H1 (cell line): ENCODE measurements around the gene SPI1. TPM values are rescaled to one million over a fixed set of nuclear protein-coding genes. Genes with fewer than 3 reads are reported as not detected.

Experiments used
- CTCF ChIA-PET: fragments of 300-600 bp; sonication (Branson Sonifier 250); formaldehyde crosslinking; loops from one replicate; lab custom pipeline; 2021; ENCODE audit not compliant: partially characterized antibody; lab: Charles Lee
- POLR2A ChIA-PET: fragments of 300-600 bp; sonication (Branson Sonifier 250); formaldehyde crosslinking; loops from one replicate; lab custom pipeline; 2021; ENCODE audit warnings: inconsistent platforms; ENCODE audit not compliant: partially characterized antibody; lab: Charles Lee
- DNase-seq, 2 experiments: peaks; one replicate each; pipeline versions ENCODE4 v3.0.0 to v3.0.0-alpha.2; 2010 to 2022; ENCODE audit warnings: low spot score in 2 of 2, low read depth in 1 of 2, mixed read lengths in 1 of 2
- FAIRE-seq: peaks from 2 replicates; lab custom pipeline; 2011; peaks lifted over from hg19 to GRCh38; lab: Jason Lieb, UNC
- H2AFZ ChIP-seq: 2 replicates; pipeline ENCODE4 v1.8.1; 2012; ENCODE audit warnings: low read length, inconsistent platforms
- H2AK5ac ChIP-seq: 2 replicates; pipeline ENCODE4 v1.6.1; 2013; ENCODE audit warnings: low read depth, low read length
- H2BK120ac ChIP-seq: replicated peaks from 2 replicates; pipeline ENCODE3; 2013; ENCODE audit warnings: low read depth, low read length, inconsistent platforms
- H2BK12ac ChIP-seq: 2 replicates; pipeline ENCODE4 v1.6.1; 2013; ENCODE audit warnings: low read depth, low read length
- H2BK15ac ChIP-seq: 2 replicates; pipeline ENCODE4 v1.6.1; 2013; ENCODE audit warnings: low read length
- H2BK20ac ChIP-seq: 2 replicates; pipeline ENCODE4 v1.6.1; 2013; ENCODE audit warnings: low read length
- H2BK5ac ChIP-seq: 2 replicates; pipeline ENCODE4 v1.6.1; 2013; ENCODE audit warnings: low read depth, low read length
- H3K14ac ChIP-seq: 2 replicates; pipeline ENCODE4 v1.6.1; 2013; ENCODE audit warnings: inconsistent platforms; ENCODE audit not compliant: insufficient read length
- H3K18ac ChIP-seq: 2 replicates; pipeline ENCODE4 v1.6.1; 2013; ENCODE audit warnings: low read length; ENCODE audit errors: extremely low read depth
- H3K23ac ChIP-seq: 2 replicates; pipeline ENCODE4 v1.6.1; 2013; ENCODE audit warnings: inconsistent platforms; ENCODE audit not compliant: insufficient read length
- H3K23me2 ChIP-seq: 2 replicates; pipeline ENCODE4 v1.6.1; 2013; ENCODE audit warnings: low read depth, low read length
- H3K27ac ChIP-seq: 2 replicates; pipeline ENCODE4 v1.6.1; 2011; ENCODE audit warnings: low read depth, low read length, inconsistent platforms
- H3K27me3 ChIP-seq, 4 experiments: replicated peaks in 1 of 4; 1 replicate in 1 of 4; 2 replicates in 3 of 4; pipeline versions ENCODE4 v1.6.1 to v1.8.1; 2011 to 2013; ENCODE audit warnings: low read length in 3 of 4, mild to moderate bottlenecking in 3 of 4, inconsistent platforms in 2 of 4, mixed read lengths in 2 of 4, moderate library complexity in 1 of 4; ENCODE audit not compliant: control insufficient read depth in 3 of 4, insufficient read depth in 3 of 4; ENCODE audit errors: extremely low read depth in 1 of 4
- H3K36me3 ChIP-seq, 4 experiments: 2 replicates each; pipeline versions ENCODE4 v1.6.1 to v1.8.1; 2011 to 2013; ENCODE audit warnings: mild to moderate bottlenecking in 4 of 4, low read length in 3 of 4, moderate library complexity in 2 of 4, control low read depth in 1 of 4, inconsistent platforms in 1 of 4; ENCODE audit not compliant: insufficient read depth in 4 of 4, control insufficient read depth in 2 of 4
- H3K4ac ChIP-seq: replicated peaks from 2 replicates; pipeline ENCODE3; 2013; ENCODE audit warnings: low read length, low read depth, mixed read lengths, inconsistent platforms; ENCODE audit not compliant: insufficient read length
- H3K4me1 ChIP-seq, 4 experiments: replicated peaks in 1 of 4; 1 replicate in 1 of 4; 2 replicates in 3 of 4; pipeline versions ENCODE4 v1.6.1 to v1.8.1; 2011 to 2013; ENCODE audit warnings: low read length in 3 of 4, inconsistent platforms in 2 of 4, mixed read lengths in 1 of 4; ENCODE audit not compliant: insufficient read depth in 4 of 4, control insufficient read depth in 3 of 4
- H3K4me2 ChIP-seq, 2 experiments: 2 replicates each; pipeline versions ENCODE4 v1.6.1 to v1.8.1; 2011 to 2013; ENCODE audit warnings: low read depth in 2 of 2, low read length in 2 of 2, control low read depth in 1 of 2, inconsistent platforms in 1 of 2, mild to moderate bottlenecking in 1 of 2; ENCODE audit not compliant: insufficient read depth in 1 of 2
- H3K4me3 ChIP-seq, 4 experiments: fragments of 200-600, 300-600 bp in 1 of 4; sonication (generic), shearing (Covaris generic), sonication (Bioruptor Twin) in 1 of 4; 2 replicates each; pipeline versions ENCODE4 v1.5.1 to v1.8.1; 2011 to 2016; ENCODE audit warnings: low read length in 4 of 4, low read depth in 3 of 4, control low read depth in 2 of 4, inconsistent platforms in 2 of 4, mild to moderate bottlenecking in 2 of 4, mixed read lengths in 1 of 4, moderate library complexity in 1 of 4; ENCODE audit not compliant: insufficient read depth in 2 of 4; ENCODE audit errors: extremely low read depth in 1 of 4
- H3K56ac ChIP-seq: replicated peaks from 2 replicates; pipeline ENCODE3; 2013; ENCODE audit warnings: low read depth, mild to moderate bottlenecking, mixed read lengths, low read length, inconsistent platforms; ENCODE audit not compliant: insufficient read length
- H3K79me1 ChIP-seq: 2 replicates; pipeline ENCODE4 v1.6.1; 2013; ENCODE audit warnings: low read depth, low read length, control low read depth
- H3K79me2 ChIP-seq, 2 experiments: 2 replicates each; pipeline versions ENCODE4 v1.6.1 to v1.8.1; 2012 to 2013; ENCODE audit warnings: low read length in 2 of 2, mild to moderate bottlenecking in 2 of 2, inconsistent platforms in 1 of 2; ENCODE audit not compliant: insufficient read depth in 2 of 2, control insufficient read depth in 1 of 2
- H3K9ac ChIP-seq, 4 experiments: replicated peaks in 1 of 4; 1 replicate in 1 of 4; 2 replicates in 3 of 4; pipeline versions ENCODE4 v1.6.1 to v1.8.1; 2011 to 2013; ENCODE audit warnings: low read depth in 3 of 4, low read length in 3 of 4, control low read depth in 2 of 4, mild to moderate bottlenecking in 2 of 4, moderate library complexity in 2 of 4, inconsistent platforms in 1 of 4; ENCODE audit errors: extremely low read depth in 1 of 4
- H3K9me3 ChIP-seq, 2 experiments: 2 replicates each; pipeline versions ENCODE4 v1.6.1 to v1.8.1; 2012 to 2013; ENCODE audit warnings: mild to moderate bottlenecking in 2 of 2, moderate library complexity in 2 of 2, control low read depth in 1 of 2, inconsistent platforms in 1 of 2, low read depth in 1 of 2, low read length in 1 of 2, mixed read lengths in 1 of 2; ENCODE audit not compliant: insufficient read depth in 2 of 2
- H4K20me1 ChIP-seq, 2 experiments: replicated peaks in 1 of 2; 2 replicates each; pipeline versions ENCODE3 to v1.8.1; 2011 to 2013; ENCODE audit warnings: inconsistent platforms in 2 of 2, low read length in 2 of 2, mild to moderate bottlenecking in 1 of 2; ENCODE audit not compliant: insufficient read depth in 2 of 2, control insufficient read depth in 1 of 2
- H4K5ac ChIP-seq: 2 replicates; pipeline ENCODE4 v1.6.1; 2013; ENCODE audit warnings: low read length, low read depth, mixed read lengths, inconsistent platforms; ENCODE audit not compliant: insufficient read length
- H4K8ac ChIP-seq: 2 replicates; pipeline ENCODE4 v1.8.0; 2013; ENCODE audit warnings: mild to moderate bottlenecking, moderate library complexity, low read length, inconsistent platforms; ENCODE audit not compliant: insufficient read depth; ENCODE audit errors: extremely low read depth
- H4K91ac ChIP-seq: replicated peaks from 2 replicates; pipeline ENCODE3; 2013; ENCODE audit warnings: low read length, mixed read lengths, inconsistent platforms; ENCODE audit not compliant: insufficient read length
- CBX8 ChIP-seq: fragments of 300-800, 300-1000 bp; sonication (generic); IDR thresholded peaks from 2 replicates; pipeline ENCODE4 v1.7.1; 2016; ENCODE audit warnings: low read depth, low read length, borderline replicate concordance
- EZH2 ChIP-seq: fragments of 200-600 bp; sonication (generic); IDR thresholded peaks from 2 replicates; pipeline ENCODE4 v1.7.1; 2012; ENCODE audit warnings: low read depth, mild to moderate bottlenecking, moderate library complexity, low read length, inconsistent platforms; ENCODE audit not compliant: severe bottlenecking
- GTF2F1 ChIP-seq: IDR thresholded peaks from 2 replicates; pipeline ENCODE4 v1.6.1; 2012; ENCODE audit warnings: low read depth, low read length, improper control_type of control experiment, borderline replicate concordance
- KDM4A ChIP-seq: IDR thresholded peaks from one replicate; pipeline ENCODE4 v1.7.1; 2012; ENCODE audit warnings: low read depth, mild to moderate bottlenecking, moderate library complexity, low read length, inconsistent platforms; ENCODE audit not compliant: severe bottlenecking
- POU5F1 ChIP-seq: IDR thresholded peaks from 2 replicates; pipeline ENCODE4 v1.6.1; 2011; ENCODE audit warnings: low read depth, mild to moderate bottlenecking, low read length, moderate library complexity
- WGBS, 2 experiments: shearing (Covaris generic) in 1 of 2; methylation state at CpG; one replicate each; pipeline versions ENCODE4 v1.1.6 to v1.1.7; 2013 to 2015; ENCODE audit warnings: low lambda C conversion rate in 2 of 2, mixed read lengths in 2 of 2, inconsistent platforms in 1 of 2, low coverage in 1 of 2, missing lambda C conversion rate in 1 of 2; ENCODE audit not compliant: insufficient replicate concordance in 2 of 2, insufficient coverage in 1 of 2, insufficient read length in 1 of 2; ENCODE audit errors: extremely low coverage in 1 of 2, missing lambda C conversion rate in 1 of 2; 5-methylcytosine and 5-hydroxymethylcytosine counted together
- polyA plus RNA-seq, 7 experiments: library from polyadenylated mRNA; depleted of rRNA in 3 of 7; stranded (reverse) in 5 of 7; unstranded in 2 of 7; fragments of >200 nt in 5 of 7; fragments of 200-250 nt in 2 of 7; gene quantifications; 1 replicate in 5 of 7; 2 replicates in 1 of 7; 4 replicates in 1 of 7; pipeline versions ENCODE4 v1.2.1 to v1.2.3, GENCODE V29; 2011 to 2013; ENCODE audit warnings: missing spikeins in 2 of 7, mixed read lengths in 2 of 7
- total RNA-seq: library from RNA; stranded (reverse); fragmentation: NEBNext Ultra II Directional; extraction: Animal tissue kit (Norgen Biotek cat#: 25700); gene quantifications from 2 replicates; pipeline ENCODE4 v1.2.1, GENCODE V29; 2021

The SPI1 gene
- total and polyA plus RNA-seq, 2 of the 8 experiments (the other 6 are each of a cell fraction or from before 2014, with no cell fraction given): 0.12 TPM; not detected in 1

- no peaks in the 10 kb centered on the region for H3K36me3 ChIP-seq
- H3K23ac ChIP-seq: no peak overlapping the region
- no peaks in the 10 kb centered on the region; the same call in 1 of the 2 replicates for H3K79me1 ChIP-seq
- H3K18ac ChIP-seq: no peak overlapping the region
- CTCF ChIA-PET: interaction anchor here (1.4 to 1.9 kb wide), 3 partner anchors 10 to 71 kb away, joined by 3 to 7 read pairs (median 6); no protein-coding TSS in a partner anchor
- H3K4me2 ChIP-seq: no peak overlapping the region
- H2BK20ac ChIP-seq: no peak overlapping the region
- 91% methylated on average over 9 of the region's 9 CpGs; no CpG with 5 or more reads in 1 of the 2 experiments for WGBS, 2 experiments
- DNase-seq: no peak
- no peak overlapping the region for H4K91ac ChIP-seq
- no peaks in the 10 kb centered on the region for H3K9me3 ChIP-seq
- peak overlapping the region; percentile 46 for H3K56ac ChIP-seq
- H3K4me1 ChIP-seq: no peaks in the 10 kb centered on the region
- H3K23me2 ChIP-seq: peaks cover 2% of the 10 kb centered on the region; the same call in 1 of the 2 replicates
- no peak overlapping the region for H3K27ac ChIP-seq
- no peak overlapping the region for H3K4me3 ChIP-seq
- H2AFZ ChIP-seq: no peak overlapping the region
- no peak for TF ChIP-seq CBX8
- no peak for TF ChIP-seq GTF2F1
- TF ChIP-seq POU5F1: no peak
- TF ChIP-seq KDM4A: no peak
- no peak for TF ChIP-seq EZH2
- H2BK5ac ChIP-seq: no peak overlapping the region
- H2BK12ac ChIP-seq: no peak overlapping the region
- H2AK5ac ChIP-seq: peak overlapping the region; percentile 97; the same call in 1 of the 2 replicates
- FAIRE-seq: no peak
- no peaks in the 10 kb centered on the region for H3K79me2 ChIP-seq
- no peak overlapping the region for H4K5ac ChIP-seq
- no peak overlapping the region for H2BK15ac ChIP-seq
- H3K4ac ChIP-seq: no peak overlapping the region
- no peak overlapping the region for H2BK120ac ChIP-seq
- no peak overlapping the region for H4K8ac ChIP-seq
- no peak overlapping the region for H3K9ac ChIP-seq
- POLR2A ChIA-PET: no interaction called here
- no peak overlapping the region for H3K14ac ChIP-seq
- peaks cover 0 to 3% of the 10 kb centered on the region in 2 experiments for H4K20me1 ChIP-seq
- no peaks in the 10 kb centered on the region for H3K27me3 ChIP-seq
Measured at GRCh38 chr11:47340010-47340409, 38.3 kb downstream of the SPI1 start.
